Ovary (tissue), 3 donors: Measurements from ENCODE around the gene CUEDC2.

Experiments used
- CTCF ChIP-seq, 3 donors: fragments of 450-650 bp in 2 of 3; fragments of 200-600 bp in 1 of 3; IDR thresholded peaks; one replicate each; pipeline versions ENCODE4 v1.5.1 to v1.8.0; 2016 to 2022; ENCODE audit warnings: antibody characterized with exemption in 3 of 3, mild to moderate bottlenecking in 1 of 3
- EP300 ChIP-seq: sonication (generic); formaldehyde crosslinking; IDR thresholded peaks from one replicate; pipeline ENCODE4 v1.6.1; 2017; ENCODE audit warnings: antibody characterized with exemption
- POLR2A ChIP-seq: fragments of 450-650 bp; IDR thresholded peaks from one replicate; pipeline ENCODE4 v1.6.1; 2017; ENCODE audit warnings: antibody characterized with exemption, mild to moderate bottlenecking, moderate library complexity
- donor health status: DM: no; HTN: no; CAD: no.

GRCh38 chr10:102455893-102456471 lies 23.6 kb upstream of the CUEDC2 start:
- TF ChIP-seq CTCF (IDR thresholded peaks at IDR 0.05) (no peak), POLR2A (no peak), EP300 (no peak)
